Osteocyte (in vitro differentiated cells): ENCODE data around the gene GABRG3. TPM values are rescaled to one million over a fixed set of nuclear protein-coding genes. Genes with fewer than 3 reads are reported as not detected.

Source experiments
- DNase-seq: peaks from one replicate; pipeline ENCODE4 v3.0.0; 2021; ENCODE audit warnings: mixed read lengths; ENCODE audit not compliant: unreplicated experiment; ENCODE audit errors: extremely low spot score
- H3K27ac Mint-ChIP-seq: one replicate; pipeline ENCODE4 v1.8.0; 2021; ENCODE audit warnings: mild to moderate bottlenecking, mixed read lengths; ENCODE audit not compliant: unreplicated experiment
- H3K27me3 Mint-ChIP-seq: one replicate; pipeline ENCODE4 v1.8.0; 2021; ENCODE audit warnings: mixed read lengths; ENCODE audit not compliant: unreplicated experiment
- H3K36me3 Mint-ChIP-seq: one replicate; pipeline ENCODE4 v1.8.0; 2021; ENCODE audit warnings: mixed read lengths; ENCODE audit not compliant: unreplicated experiment
- H3K4me1 Mint-ChIP-seq: one replicate; pipeline ENCODE4 v1.8.0; 2021; ENCODE audit warnings: mixed read lengths; ENCODE audit not compliant: unreplicated experiment
- H3K4me3 Mint-ChIP-seq: one replicate; pipeline ENCODE4 v1.8.0; 2021; ENCODE audit warnings: mild to moderate bottlenecking, moderate library complexity, mixed read lengths; ENCODE audit not compliant: unreplicated experiment
- H3K9me3 Mint-ChIP-seq: one replicate; pipeline ENCODE4 v1.8.0; 2021; ENCODE audit warnings: mixed read lengths; ENCODE audit not compliant: unreplicated experiment
- total RNA-seq: library from RNA; stranded (reverse); gene quantifications from 2 replicates; pipeline ENCODE4 v1.2.1, GENCODE V29; 2021
- TF ChIP-seq, protein P1 (sequence below): fragments of 200-600 bp; sonication (generic); IDR thresholded peaks from 2 replicates; pipeline ENCODE4 v1.5.0; 2021; ENCODE audit warnings: antibody characterized with exemption, mild to moderate bottlenecking, moderate library complexity

GABRG3 gene
- total RNA-seq, 1 donor from 2014 or later = 0.19 TPM

DNA sequence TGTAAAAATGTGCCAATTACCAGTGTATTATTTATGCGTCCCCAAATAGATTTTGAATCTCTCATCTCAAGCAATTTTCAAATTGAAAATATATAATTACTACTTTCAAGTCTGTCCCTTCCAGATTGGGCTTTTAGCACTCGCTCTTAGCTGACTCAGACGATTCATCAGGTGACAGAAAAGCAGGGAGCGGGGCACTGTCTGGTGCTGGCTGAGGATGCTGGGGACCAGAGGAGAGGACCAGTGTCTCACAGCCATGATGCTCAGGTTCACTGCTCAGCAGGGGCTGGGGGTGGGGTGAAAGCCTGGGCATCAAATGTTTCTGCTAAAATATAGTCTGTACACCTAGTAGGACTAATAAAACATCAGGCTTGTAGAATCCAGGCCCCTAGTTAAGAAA lies 199.9 kb downstream of the GABRG3 start:
- Mint-ChIP-seq H3K27ac (no peak overlapping the region), H3K4me1 (peaks cover 5% of the 10 kb centered on the region), H3K9me3 (no peaks in the 10 kb centered on the region)

DNA sequence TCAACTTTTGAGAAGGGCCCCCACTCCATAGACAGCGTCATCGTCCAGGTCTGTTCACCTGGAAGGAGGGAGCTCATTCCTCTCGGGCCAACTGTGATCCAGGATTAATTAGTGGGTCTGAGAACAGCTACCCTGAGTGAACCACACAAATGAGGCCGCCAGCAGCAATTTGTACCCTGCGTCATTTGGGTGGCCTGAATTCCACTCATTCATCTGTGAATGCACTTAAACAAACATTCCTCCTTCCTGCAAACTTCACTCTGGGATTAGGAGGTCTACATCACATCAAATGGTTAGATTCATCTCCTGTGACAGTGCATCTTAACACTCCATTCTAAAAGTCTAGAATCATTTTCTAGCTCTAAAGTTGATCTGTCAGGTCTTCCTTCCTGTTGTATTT lies 201.8 kb downstream of the GABRG3 start:
- H3K27ac Mint-ChIP-seq = no peak overlapping the region
- TF ChIP-seq, protein P1, sequence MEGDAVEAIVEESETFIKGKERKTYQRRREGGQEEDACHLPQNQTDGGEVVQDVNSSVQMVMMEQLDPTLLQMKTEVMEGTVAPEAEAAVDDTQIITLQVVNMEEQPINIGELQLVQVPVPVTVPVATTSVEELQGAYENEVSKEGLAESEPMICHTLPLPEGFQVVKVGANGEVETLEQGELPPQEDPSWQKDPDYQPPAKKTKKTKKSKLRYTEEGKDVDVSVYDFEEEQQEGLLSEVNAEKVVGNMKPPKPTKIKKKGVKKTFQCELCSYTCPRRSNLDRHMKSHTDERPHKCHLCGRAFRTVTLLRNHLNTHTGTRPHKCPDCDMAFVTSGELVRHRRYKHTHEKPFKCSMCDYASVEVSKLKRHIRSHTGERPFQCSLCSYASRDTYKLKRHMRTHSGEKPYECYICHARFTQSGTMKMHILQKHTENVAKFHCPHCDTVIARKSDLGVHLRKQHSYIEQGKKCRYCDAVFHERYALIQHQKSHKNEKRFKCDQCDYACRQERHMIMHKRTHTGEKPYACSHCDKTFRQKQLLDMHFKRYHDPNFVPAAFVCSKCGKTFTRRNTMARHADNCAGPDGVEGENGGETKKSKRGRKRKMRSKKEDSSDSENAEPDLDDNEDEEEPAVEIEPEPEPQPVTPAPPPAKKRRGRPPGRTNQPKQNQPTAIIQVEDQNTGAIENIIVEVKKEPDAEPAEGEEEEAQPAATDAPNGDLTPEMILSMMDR = no peak
- H3K4me3 Mint-ChIP-seq = no peak overlapping the region
- no peaks in the 10 kb centered on the region for H3K9me3 Mint-ChIP-seq
- H3K36me3 Mint-ChIP-seq = no peaks in the 10 kb centered on the region
- H3K27me3 Mint-ChIP-seq = no peaks in the 10 kb centered on the region
- peaks cover 10% of the 10 kb centered on the region for H3K4me1 Mint-ChIP-seq
- no peak for DNase-seq

More for the DNA sequence above, 199.9 kb downstream of the GABRG3 start:
- Mint-ChIP-seq H3K4me3 (no peak overlapping the region), H3K27me3 (no peaks in the 10 kb centered on the region), H3K36me3 (no peaks in the 10 kb centered on the region)
- TF ChIP-seq, protein P1 = no peak
- DNase-seq = no peak

DNA sequence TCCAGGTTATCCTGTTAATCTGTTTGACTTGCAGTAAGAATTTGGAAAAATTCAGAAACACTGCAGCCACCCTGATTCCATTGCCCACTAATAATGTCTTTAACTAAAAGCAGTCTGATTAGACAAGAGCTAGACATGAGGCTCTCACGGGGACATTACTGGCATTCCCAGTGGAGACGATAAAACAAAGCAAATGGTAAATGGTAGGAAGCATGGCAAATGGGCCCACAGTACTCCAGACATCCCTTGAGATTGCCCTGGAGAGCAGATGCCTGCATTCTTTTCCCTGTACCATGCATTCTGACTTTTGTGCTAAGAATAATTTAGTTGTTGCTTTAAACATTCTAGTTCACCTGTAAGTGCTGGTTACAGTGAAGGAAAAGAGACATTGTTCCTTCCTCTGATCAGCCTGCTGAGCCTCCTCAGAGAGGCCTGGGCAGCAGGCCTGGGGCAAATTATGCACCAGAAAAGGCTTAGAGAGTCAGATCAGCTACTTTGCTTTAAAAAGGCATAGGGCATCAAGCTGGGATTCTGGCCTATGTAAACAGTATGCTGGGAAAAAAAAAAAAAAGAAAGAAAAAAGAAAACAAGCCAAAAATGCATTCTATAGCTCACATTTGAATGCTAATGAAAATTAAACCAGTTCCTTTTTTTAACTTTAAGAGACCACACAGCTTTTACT lies 204.6 kb downstream of the GABRG3 start:
- no peaks in the 10 kb centered on the region for H3K36me3 Mint-ChIP-seq
- no peaks in the 10 kb centered on the region for H3K27me3 Mint-ChIP-seq
- H3K9me3 Mint-ChIP-seq = no peaks in the 10 kb centered on the region
- H3K27ac Mint-ChIP-seq = peak overlapping the region; percentile 3
- peaks cover 10% of the 10 kb centered on the region for H3K4me1 Mint-ChIP-seq
- TF ChIP-seq, protein P1 = no peak
- no peak for DNase-seq
- no peak overlapping the region for H3K4me3 Mint-ChIP-seq

DNA sequence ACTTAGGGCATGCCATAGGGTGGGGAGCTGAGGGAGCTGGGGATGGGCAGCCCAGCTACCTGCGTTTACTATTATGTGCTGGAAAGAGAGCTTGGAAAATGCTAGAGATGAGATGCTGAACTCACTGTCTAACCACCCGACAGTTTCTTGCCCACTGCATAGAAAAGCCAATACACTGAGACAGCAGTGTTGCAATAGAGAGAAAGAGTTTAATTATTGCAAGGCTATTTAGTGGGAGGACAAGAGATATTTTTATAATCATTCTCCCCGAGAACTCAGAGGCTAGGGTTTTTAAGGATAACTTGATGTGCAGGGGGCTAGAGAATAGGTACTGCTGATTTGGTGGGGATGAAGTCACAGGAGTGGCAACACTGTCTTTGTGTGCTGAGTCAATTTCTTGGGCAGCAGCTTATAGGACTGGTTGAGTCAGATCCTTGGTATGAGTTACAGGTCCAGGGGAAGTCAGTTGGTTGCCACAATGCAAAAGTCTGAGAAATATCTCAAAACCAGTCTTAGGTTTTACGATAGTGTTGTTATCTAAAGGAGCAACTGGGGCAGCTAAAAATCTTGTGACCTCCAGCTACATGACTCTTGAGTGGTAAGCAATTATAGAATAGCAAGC lies 205.9 kb downstream of the GABRG3 start:
- Mint-ChIP-seq H3K4me3 (no peak overlapping the region), H3K36me3 (no peaks in the 10 kb centered on the region), H3K27ac (no peak overlapping the region), H3K4me1 (peaks cover 10% of the 10 kb centered on the region), H3K9me3 (no peaks in the 10 kb centered on the region), H3K27me3 (no peaks in the 10 kb centered on the region)
- DNase-seq = no peak
- TF ChIP-seq, protein P1 = no peak

DNA sequence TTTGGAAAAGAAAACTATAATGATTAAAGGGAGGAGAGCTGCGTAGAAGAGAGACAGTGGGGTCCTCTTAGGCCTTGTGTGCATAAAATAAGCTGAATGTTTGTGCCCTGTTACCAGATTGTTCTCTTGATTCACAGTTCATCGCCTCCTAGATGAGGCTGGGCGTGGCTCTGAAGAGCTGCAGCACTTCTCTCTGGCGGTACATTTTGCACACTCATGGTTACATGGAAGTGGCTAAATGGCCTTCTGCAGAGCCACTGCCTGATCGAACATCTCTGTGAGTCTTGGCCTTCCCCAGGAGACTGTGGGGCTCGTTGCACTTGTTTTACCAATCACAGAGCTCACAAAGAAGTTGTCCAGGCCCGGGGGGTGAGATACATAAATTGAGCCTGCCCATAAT lies 208.8 kb downstream of the GABRG3 start:
- H3K27me3 Mint-ChIP-seq = no peaks in the 10 kb centered on the region
- H3K36me3 Mint-ChIP-seq = no peaks in the 10 kb centered on the region
- H3K27ac Mint-ChIP-seq = no peak overlapping the region
- DNase-seq = no peak
- TF ChIP-seq, protein P1 = no peak
- H3K4me1 Mint-ChIP-seq = peaks cover 10% of the 10 kb centered on the region
- H3K4me3 Mint-ChIP-seq = no peak overlapping the region
- no peaks in the 10 kb centered on the region for H3K9me3 Mint-ChIP-seq
